ENCODE data around the gene TP53RK. TPM values are rescaled to one million over a fixed set of nuclear protein-coding genes. Genes with fewer than 3 reads are reported as not detected.

The TP53RK gene
- polyA plus RNA-seq, 1 of the 3 experiments (the other 2 are of a cell fraction), result 5.5 TPM

GRCh38 chr20:46688151-46689081 is 828 bp downstream of the TP53RK start:
- Histone ChIP-seq H3K27ac (ENCODE audit: low read depth in 2 of 2, low read length in 1 of 2) (peak overlapping the region; percentile 87 to 89), H3K27me3 (ENCODE audit: insufficient read depth) (no peaks in the 10 kb centered on the region), H2AFZ (ENCODE audit: low read depth) (peak overlapping the region; percentile 71; the same call in 1 of the 2 replicates), H3K4me2 (peak overlapping the region; percentile 88), H3K9ac (peak overlapping the region; percentile 89), H3K9me2 (no peaks in the 10 kb centered on the region), H4K20me1 (ENCODE audit: insufficient read depth) (0 out of 2 replicates have a peak, but pooled peaks cover 6% of the 10 kb centered on the region), H3K4me3 (ENCODE audit: low read depth in 2 of 2, low read length in 1 of 2) (peak overlapping the region; percentile 71 to 84), H3K9me3 (no peaks in the 10 kb centered on the region), H3K36me3 (replicated peaks in 1 of 2; ENCODE audit: control insufficient read depth in 1 of 2, insufficient read depth in 2 of 2, low read length in 1 of 2) (peaks cover 17 to 24% of the 10 kb centered on the region in 2 experiments), H3K4me1 (ENCODE audit: control insufficient read depth in 1 of 2, insufficient read depth in 2 of 2, low read depth in 1 of 2, low read length in 1 of 2) (peaks cover 4 to 10% of the 10 kb centered on the region in 2 experiments; a peak in 3 of 4 replicates), H3K79me2 (ENCODE audit: insufficient read depth) (peaks cover 53% of the 10 kb centered on the region), H3F3A (replicated peaks; ENCODE audit: insufficient read depth) (peaks cover 4% of the 10 kb centered on the region)
- no peak for DNase-seq
- WGBS (ENCODE audit: low lambda C conversion rate), result 16% methylated on average over 20 of the region's 20 CpGs
- CTCF ChIA-PET, result interaction anchor here (0.8 to 3.4 kb wide), 10 partner anchors 8 to 696 kb away, joined by 3 to 12 read pairs (median 4); no protein-coding TSS in a partner anchor
- POLR2A ChIA-PET, result interaction anchor here (0.9 to 1.6 kb wide), 2 partner anchors 120 to 136 kb away, joined by 3 to 5 read pairs; no protein-coding TSS in a partner anchor
- TF ChIP-seq MXI1 (IDR thresholded peaks at IDR 0.05; ENCODE audit: low read depth, low read length) (peak; percentile 93), ELF1 (IDR thresholded peaks at IDR 0.05) (no peak), CTCF (IDR thresholded peaks at IDR 0.05) (no peak), FOSL2 (IDR thresholded peaks at IDR 0.05; ENCODE audit: borderline replicate concordance, low read depth) (no peak), EZH2phosphoT487 (IDR thresholded peaks at IDR 0.05; ENCODE audit: borderline replicate concordance, low read depth) (no peak), GATA2 (CRISPR knock-in tag; IDR thresholded peaks at IDR 0.05) (no peak), REST (IDR thresholded peaks at IDR 0.05; ENCODE audit: low read depth, low read length) (no peak), NFIC (IDR thresholded peaks at IDR 0.05; ENCODE audit: borderline replicate concordance) (no peak), EP300 (IDR thresholded peaks at IDR 0.05; ENCODE audit: borderline replicate concordance in 1 of 2, low read depth in 1 of 2, low read length in 1 of 2) (no peak), SMC3 (IDR thresholded peaks at IDR 0.05; ENCODE audit: low read depth, low read length) (no peak), USF1 (IDR thresholded peaks at IDR 0.05; ENCODE audit: borderline replicate concordance, low read depth) (peak; percentile 59; the same call in 1 of the 2 replicates), SIN3A (IDR thresholded peaks at IDR 0.05; ENCODE audit: borderline replicate concordance, low read depth, low read length) (no peak), RAD21 (IDR thresholded peaks at IDR 0.05; ENCODE audit: low read length) (no peak), TEAD4 (IDR thresholded peaks at IDR 0.05; ENCODE audit: borderline replicate concordance, insufficient read depth) (no peak), RCOR1 (IDR thresholded peaks at IDR 0.05; ENCODE audit: low read length) (0 out of 2 replicates have a peak, but pooled peaks have one; percentile 19), YY1 (IDR thresholded peaks at IDR 0.05; ENCODE audit: low read depth) (no peak), USF2 (IDR thresholded peaks at IDR 0.05; ENCODE audit: borderline replicate concordance, low read depth, low read length) (no peak), PBX3 (IDR thresholded peaks at IDR 0.05) (no peak), ZBTB33 (IDR thresholded peaks at IDR 0.05; ENCODE audit: borderline replicate concordance, low read depth) (no peak), RXRA (IDR thresholded peaks at IDR 0.05; ENCODE audit: borderline replicate concordance, low read depth) (no peak)
